Stimulated activated CD4-positive, alpha-beta T cell treated with anti-CD3 and anti-CD28 coated beads, Interleukin-15, amount 100 ng/mL, for 24 hours (primary cell): ENCODE data around the gene FOXD1.
"Not testable (repeated sequence)": the region's sequence is repeated elsewhere in the genome, so short reads cannot be mapped to it uniquely, and the experiment has no call there.

ENCODE experiments used
- DNase-seq: peaks from one replicate; pipeline ENCODE4 v3.0.0-alpha.2; 2020

The FOXD1 gene

GRCh38 chr5:73448463-73449136 is at the start of gene FOXD1:
Gene FOXD1, minus strand, starts transcription at chr5:73448777. Its CDS starts 415 bp downstream, at chr5:73448362.
- DNase-seq = peak; percentile 69

- DNase-seq = no peak
Observed at GRCh38 chr5:73497497-73498056, 49.0 kb upstream of the FOXD1 start.

GRCh38 chr5:73496984-73497457 is 48.4 kb upstream of the FOXD1 start:
- DNase-seq = no peak

GRCh38 chr5:73495772-73496335 is 47.3 kb upstream of the FOXD1 start:
- no peak for DNase-seq

- no peak for DNase-seq
Observed at GRCh38 chr5:73494721-73495120, 46.1 kb upstream of the FOXD1 start.

GRCh38 chr5:73493421-73493820 is 44.8 kb upstream of the FOXD1 start:
- no peak for DNase-seq

GRCh38 chr5:73491155-73491554 is 42.6 kb upstream of the FOXD1 start:
- DNase-seq = no peak

GRCh38 chr5:73490088-73490487 is 41.5 kb upstream of the FOXD1 start:
- no peak for DNase-seq

- no peak for DNase-seq
Observed at GRCh38 chr5:73488806-73489205, 40.2 kb upstream of the FOXD1 start.

GRCh38 chr5:73487815-73488214 is 39.2 kb upstream of the FOXD1 start:
- DNase-seq = no peak

- DNase-seq = not testable (repeated sequence)
Observed at GRCh38 chr5:73487257-73487656, 38.7 kb upstream of the FOXD1 start.

- no peak for DNase-seq
Observed at GRCh38 chr5:73486119-73486899, 37.7 kb upstream of the FOXD1 start.

- DNase-seq = no peak
Observed at GRCh38 chr5:73485715-73486114, 37.1 kb upstream of the FOXD1 start.

- no peak for DNase-seq
Observed at GRCh38 chr5:73484511-73484910, 35.9 kb upstream of the FOXD1 start.

- DNase-seq = no peak
Observed at GRCh38 chr5:73483676-73484075, 35.1 kb upstream of the FOXD1 start.

GRCh38 chr5:73482383-73483136 is 34.0 kb upstream of the FOXD1 start:
- DNase-seq = no peak

- no peak for DNase-seq
Observed at GRCh38 chr5:73480500-73480899, 31.9 kb upstream of the FOXD1 start.

GRCh38 chr5:73472116-73472515 is 23.5 kb upstream of the FOXD1 start:
- no peak for DNase-seq

- no peak for DNase-seq
Observed at GRCh38 chr5:73471654-73472053, 23.1 kb upstream of the FOXD1 start.

GRCh38 chr5:73469878-73470277 is 21.3 kb upstream of the FOXD1 start:
- DNase-seq = no peak

- not testable (repeated sequence) for DNase-seq
Observed at GRCh38 chr5:73468638-73469037, 20.1 kb upstream of the FOXD1 start.

GRCh38 chr5:73464016-73464745 is 15.6 kb upstream of the FOXD1 start:
- DNase-seq = no peak
